ENCODE results near the gene TTC23. TPM values are rescaled to one million over a fixed set of nuclear protein-coding genes. Genes with fewer than 3 reads are reported as not detected.

The TTC23 gene
- total RNA-seq, 1 donor from 2014 or later, result 11.4 TPM

DNA sequence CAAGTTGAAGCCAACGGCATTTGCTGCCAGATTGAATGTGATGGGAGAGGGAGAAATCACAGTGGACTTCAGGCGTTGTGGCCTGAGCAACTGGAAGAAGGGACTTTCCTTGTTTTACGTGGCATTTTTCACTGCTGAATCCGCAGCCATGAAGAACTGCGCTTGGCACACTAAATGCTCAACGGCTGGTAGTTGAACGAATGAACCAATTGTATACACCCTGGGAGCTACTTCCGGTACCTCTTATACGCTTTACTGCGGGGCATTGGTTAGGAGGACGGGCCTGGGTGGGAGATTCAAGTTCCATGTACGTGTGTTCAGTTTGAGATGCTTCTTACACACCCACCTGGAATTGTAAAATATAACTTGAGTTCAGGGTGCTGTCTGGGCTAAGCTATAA, 139.3 kb downstream of the TTC23 start:
- Histone ChIP-seq H3K27ac (replicated peaks) (peak overlapping the region; percentile 95), H3K4me3 (peak overlapping the region; percentile 81), H3K9me3 (replicated peaks) (no peaks in the 10 kb centered on the region), H3K36me3 (peaks cover 11% of the 10 kb centered on the region), H3K27me3 (ENCODE audit: low read depth) (no peaks in the 10 kb centered on the region), H3K4me1 (peaks cover 97% of the 10 kb centered on the region)
- TF ChIP-seq CTCF (IDR thresholded peaks at IDR 0.05; ENCODE audit: borderline replicate concordance), result no peak
- DNase-seq, result no peak
- intact Hi-C loops (cut with micrococcal nuclease), result no loop called here

- Histone ChIP-seq H3K36me3 (peaks cover 11% of the 10 kb centered on the region), H3K9me3 (replicated peaks) (no peaks in the 10 kb centered on the region), H3K27me3 (ENCODE audit: low read depth) (no peaks in the 10 kb centered on the region), H3K4me1 (peaks cover 94% of the 10 kb centered on the region), H3K27ac (replicated peaks) (peak overlapping the region; percentile 95), H3K4me3 (peak overlapping the region; percentile 81)
- no peak for TF ChIP-seq CTCF (IDR thresholded peaks at IDR 0.05; ENCODE audit: borderline replicate concordance)
- intact Hi-C loops (cut with micrococcal nuclease), result no loop called here
- DNase-seq, result no peak
Observed at GRCh38 chr15:99109555-99110021, 139.8 kb downstream of the TTC23 start.

DNA sequence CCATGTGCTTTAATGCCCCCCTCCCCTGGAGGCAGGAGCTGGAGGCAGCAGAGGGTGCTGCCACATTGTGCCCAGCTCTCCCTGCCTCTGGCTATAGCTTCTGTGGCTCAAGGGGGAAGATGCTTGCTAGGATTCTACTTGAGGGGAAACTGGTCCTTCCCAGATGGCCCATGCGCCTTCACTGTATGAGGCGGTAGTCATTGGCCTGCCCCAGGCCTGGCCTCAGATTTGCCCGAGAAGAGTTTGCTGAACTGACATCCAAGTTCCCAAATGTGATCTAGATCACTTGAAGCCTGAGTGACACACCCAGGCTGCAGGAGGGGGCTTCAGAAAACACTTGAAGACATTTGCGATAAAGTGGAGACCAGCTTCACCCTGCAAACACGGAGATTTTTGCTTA, 140.4 kb downstream of the TTC23 start:
- Histone ChIP-seq H3K9me3 (replicated peaks) (no peaks in the 10 kb centered on the region), H3K27ac (replicated peaks) (peak overlapping the region; percentile 95), H3K4me1 (peaks cover 88% of the 10 kb centered on the region), H3K4me3 (peak overlapping the region; percentile 81), H3K27me3 (ENCODE audit: low read depth) (no peaks in the 10 kb centered on the region), H3K36me3 (peaks cover 6% of the 10 kb centered on the region)
- intact Hi-C loops (cut with micrococcal nuclease), result no loop called here
- TF ChIP-seq CTCF (IDR thresholded peaks at IDR 0.05; ENCODE audit: borderline replicate concordance), result no peak
- no peak for DNase-seq

- peak; percentile 66 for DNase-seq
- H3K4me3 ChIP-seq, result peak overlapping the region; percentile 81
- H3K9me3 ChIP-seq (replicated peaks), result no peaks in the 10 kb centered on the region
- no peaks in the 10 kb centered on the region for H3K36me3 ChIP-seq
- intact Hi-C loops (cut with micrococcal nuclease), result no loop called here
- peak overlapping the region; percentile 95 for H3K27ac ChIP-seq (replicated peaks)
- TF ChIP-seq CTCF (IDR thresholded peaks at IDR 0.05; ENCODE audit: borderline replicate concordance), result no peak
- no peaks in the 10 kb centered on the region for H3K27me3 ChIP-seq (ENCODE audit: low read depth)
- peaks cover 65% of the 10 kb centered on the region for H3K4me1 ChIP-seq
Observed at GRCh38 chr15:99106417-99107220, 142.8 kb downstream of the TTC23 start.

- Histone ChIP-seq H3K4me1 (peaks cover 56% of the 10 kb centered on the region), H3K36me3 (no peaks in the 10 kb centered on the region), H3K27ac (replicated peaks) (peak overlapping the region; percentile 95), H3K4me3 (peak overlapping the region; percentile 81), H3K9me3 (replicated peaks) (no peaks in the 10 kb centered on the region), H3K27me3 (ENCODE audit: low read depth) (no peaks in the 10 kb centered on the region)
- TF ChIP-seq CTCF (IDR thresholded peaks at IDR 0.05; ENCODE audit: borderline replicate concordance), result no peak
- DNase-seq, result peak; percentile 53
- intact Hi-C loops (cut with micrococcal nuclease), result no loop called here
Observed at GRCh38 chr15:99105514-99106341, 143.7 kb downstream of the TTC23 start.

All from left ventricle myocardium inferior (tissue), 1 donor.